Suprapubic skin (tissue), 4 donors: ENCODE results near the gene RCAN2. TPM values are rescaled to one million over a fixed set of nuclear protein-coding genes. Genes with fewer than 3 reads are reported as not detected.

Experiments used
- DNase-seq, 2 donors: peaks; one replicate each; pipeline ENCODE4 v3.0.0-alpha.2; 2019; ENCODE audit warnings: low spot score in 2 of 2
- H3K27ac ChIP-seq: fragments of 200-600 bp; sonication (generic); one replicate; pipeline ENCODE4 v1.5.1; 2019
- H3K27me3 ChIP-seq: fragments of 200-600 bp; sonication (generic); one replicate; pipeline ENCODE4 v1.5.1; 2019
- H3K36me3 ChIP-seq: fragments of 200-600 bp; sonication (generic); one replicate; pipeline ENCODE4 v1.5.1; 2019
- H3K4me1 ChIP-seq: fragments of 200-600 bp; sonication (generic); one replicate; pipeline ENCODE4 v1.5.1; 2019
- H3K4me3 ChIP-seq: fragments of 200-600 bp; sonication (generic); one replicate; pipeline ENCODE4 v1.5.1; 2019; ENCODE audit warnings: mild to moderate bottlenecking
- H3K9me3 ChIP-seq: fragments of 200-600 bp; sonication (generic); one replicate; pipeline ENCODE4 v1.5.1; 2019
- CTCF ChIP-seq, 2 donors: fragments of 200-600 bp in 1 of 2; fragments of 450-650 bp in 1 of 2; sonication (generic) in 1 of 2; IDR thresholded peaks; one replicate each; pipeline ENCODE4 v1.5.1; 2016 to 2019; ENCODE audit warnings: antibody characterized with exemption in 2 of 2, mild to moderate bottlenecking in 1 of 2, moderate library complexity in 1 of 2
- EP300 ChIP-seq: sonication (generic); formaldehyde crosslinking; IDR thresholded peaks from one replicate; pipeline ENCODE4 v1.6.1; 2017; ENCODE audit warnings: antibody characterized with exemption
- POLR2A ChIP-seq, 2 donors: fragments of 450-650 bp; IDR thresholded peaks; one replicate each; pipeline ENCODE4 v1.6.1; 2017; ENCODE audit warnings: antibody characterized with exemption in 2 of 2, mild to moderate bottlenecking in 2 of 2, moderate library complexity in 2 of 2
- POLR2AphosphoS5 ChIP-seq, 3 donors: sonication (generic); formaldehyde crosslinking; IDR thresholded peaks; one replicate each; pipeline ENCODE4 v1.6.1; 2017; ENCODE audit warnings: antibody characterized with exemption in 3 of 3
- WGBS: methylation state at CpG from one replicate; pipeline ENCODE4 v1.1.5; 2018; 5-methylcytosine and 5-hydroxymethylcytosine counted together
- total RNA-seq, 4 donors: library from RNA; depleted of rRNA; stranded (reverse); fragments of >200 nt; gene quantifications; one replicate each; pipeline ENCODE4 v1.1.0, GENCODE V29; 2016

Gene RCAN2
- total RNA-seq, 4 donors from 2014 or later, result 6.7 to 15.3 (median 13.8) TPM

GRCh38 chr6:46400898-46401297, 90.4 kb downstream of the RCAN2 start:
- 76% methylated on average over 1 of the region's 1 CpG for WGBS
- Histone ChIP-seq H3K4me1 (no peaks in the 10 kb centered on the region), H3K4me3 (no peak overlapping the region), H3K27me3 (no peaks in the 10 kb centered on the region), H3K27ac (no peak overlapping the region), H3K36me3 (no peaks in the 10 kb centered on the region), H3K9me3 (no peaks in the 10 kb centered on the region)
- no peak for TF ChIP-seq POLR2AphosphoS5 (IDR thresholded peaks at IDR 0.05)
- no peak for TF ChIP-seq EP300
- no peak for TF ChIP-seq POLR2A (IDR thresholded peaks at IDR 0.05)
- no peak for TF ChIP-seq CTCF (IDR thresholded peaks at IDR 0.05)
- DNase-seq, result no peak

GRCh38 chr6:46395530-46395929, 95.7 kb downstream of the RCAN2 start:
- no peak overlapping the region for H3K27ac ChIP-seq
- H3K4me3 ChIP-seq, result no peak overlapping the region
- H3K36me3 ChIP-seq, result no peaks in the 10 kb centered on the region
- WGBS, result 82% methylated on average over 4 of the region's 4 CpGs
- no peaks in the 10 kb centered on the region for H3K27me3 ChIP-seq
- H3K4me1 ChIP-seq, result no peaks in the 10 kb centered on the region
- H3K9me3 ChIP-seq, result no peaks in the 10 kb centered on the region
- TF ChIP-seq EP300 (no peak), CTCF (IDR thresholded peaks at IDR 0.05) (no peak), POLR2AphosphoS5 (IDR thresholded peaks at IDR 0.05) (no peak), POLR2A (IDR thresholded peaks at IDR 0.05) (no peak)
- DNase-seq, result no peak

GRCh38 chr6:46393940-46394337, 97.3 kb downstream of the RCAN2 start:
- DNase-seq, result no peak
- Histone ChIP-seq H3K4me3 (no peak overlapping the region), H3K9me3 (no peaks in the 10 kb centered on the region), H3K36me3 (no peaks in the 10 kb centered on the region), H3K4me1 (no peaks in the 10 kb centered on the region), H3K27ac (no peak overlapping the region), H3K27me3 (no peaks in the 10 kb centered on the region)
- TF ChIP-seq POLR2AphosphoS5 (IDR thresholded peaks at IDR 0.05) (no peak), POLR2A (IDR thresholded peaks at IDR 0.05) (no peak), CTCF (IDR thresholded peaks at IDR 0.05) (no peak), EP300 (no peak)
- 81% methylated on average over 5 of the region's 5 CpGs for WGBS

- DNase-seq, result no peak
These were observed 97.9 kb downstream of the RCAN2 start for GRCh38 chr6:46393161-46393939.

More at GRCh38 chr6:46393161-46393939, 97.9 kb downstream of the RCAN2 start:
- H3K36me3 ChIP-seq, result no peaks in the 10 kb centered on the region
- H3K4me1 ChIP-seq, result no peaks in the 10 kb centered on the region
- no peak overlapping the region for H3K4me3 ChIP-seq
- H3K9me3 ChIP-seq, result no peaks in the 10 kb centered on the region
- TF ChIP-seq CTCF (IDR thresholded peaks at IDR 0.05) (no peak), POLR2AphosphoS5 (IDR thresholded peaks at IDR 0.05) (no peak), EP300 (no peak), POLR2A (IDR thresholded peaks at IDR 0.05) (no peak)
- no peaks in the 10 kb centered on the region for H3K27me3 ChIP-seq
- WGBS, result 79% methylated on average over 2 of the region's 2 CpGs
- H3K27ac ChIP-seq, result no peak overlapping the region
